ENCODE data around the gene ANKZF1.

GRCh38 chr2:219220652-219221402 lies 8.8 kb upstream of the ANKZF1 start:
- no peak for TF ChIP-seq CTCF (IDR thresholded peaks at IDR 0.05)
- no peak for TF ChIP-seq POLR2A (IDR thresholded peaks at IDR 0.05)

All from Peyer's patch (tissue), 4 donors.